KMS-11 (cell line): Measurements from ENCODE around the gene KCP.

Experiments used
- H2AFZ ChIP-seq: fragments of 200-600 bp; sonication (generic); 2 replicates; pipeline ENCODE4 v1.6.1; 2016; ENCODE audit warnings: antibody characterized with exemption, mixed run types, low read depth
- H3K27ac ChIP-seq: fragments of 200-600 bp; sonication (generic); 2 replicates; pipeline ENCODE4 v1.6.1; 2016; ENCODE audit warnings: mild to moderate bottlenecking, mixed run types
- H3K27me3 ChIP-seq: fragments of 200-600 bp; sonication (generic); 2 replicates; pipeline ENCODE4 v1.6.1; 2017; ENCODE audit warnings: mild to moderate bottlenecking, low read depth, mixed run types, moderate library complexity; ENCODE audit not compliant: insufficient read depth
- H3K36me3 ChIP-seq: fragments of 200-600 bp; sonication (generic); 2 replicates; pipeline ENCODE4 v1.6.1; 2017; ENCODE audit warnings: mild to moderate bottlenecking, mixed run types; ENCODE audit not compliant: insufficient read depth
- H3K4me1 ChIP-seq: fragments of 200-600 bp; sonication (generic); 2 replicates; pipeline ENCODE4 v1.6.1; 2016; ENCODE audit warnings: mild to moderate bottlenecking, low read depth, mixed run types; ENCODE audit not compliant: poor library complexity, severe bottlenecking
- H3K4me2 ChIP-seq: fragments of 200-600 bp; sonication (generic); 2 replicates; pipeline ENCODE4 v1.7.0; 2016; ENCODE audit warnings: mild to moderate bottlenecking, mixed run types
- H3K4me3 ChIP-seq: fragments of 200-600 bp; sonication (generic); IDR thresholded peaks from 2 replicates; pipeline ENCODE4 v1.6.1; 2017; ENCODE audit warnings: low read depth, low read length, mixed read lengths; ENCODE audit not compliant: insufficient read depth
- H3K79me2 ChIP-seq: fragments of 200-600 bp; sonication (generic); 2 replicates; pipeline ENCODE4 v1.6.1; 2016; ENCODE audit warnings: low read depth, mixed run types; ENCODE audit not compliant: insufficient read depth
- H3K9ac ChIP-seq: fragments of 200-600 bp; sonication (generic); 2 replicates; pipeline ENCODE4 v1.6.1; 2016; ENCODE audit warnings: mild to moderate bottlenecking, mixed run types
- H4K20me1 ChIP-seq: fragments of 200-600 bp; sonication (generic); 2 replicates; pipeline ENCODE4 v1.6.1; 2016; ENCODE audit warnings: mild to moderate bottlenecking, mixed run types; ENCODE audit not compliant: insufficient read depth
- TF ChIP-seq, protein P1 (sequence below): fragments of 200-600 bp; sonication (generic); conservative IDR thresholded peaks from 2 replicates; pipeline ENCODE4 v1.6.1; 2017; ENCODE audit warnings: low read depth, mild to moderate bottlenecking, antibody characterized with exemption, low read length, moderate library complexity, mixed read lengths

Gene KCP

DNA sequence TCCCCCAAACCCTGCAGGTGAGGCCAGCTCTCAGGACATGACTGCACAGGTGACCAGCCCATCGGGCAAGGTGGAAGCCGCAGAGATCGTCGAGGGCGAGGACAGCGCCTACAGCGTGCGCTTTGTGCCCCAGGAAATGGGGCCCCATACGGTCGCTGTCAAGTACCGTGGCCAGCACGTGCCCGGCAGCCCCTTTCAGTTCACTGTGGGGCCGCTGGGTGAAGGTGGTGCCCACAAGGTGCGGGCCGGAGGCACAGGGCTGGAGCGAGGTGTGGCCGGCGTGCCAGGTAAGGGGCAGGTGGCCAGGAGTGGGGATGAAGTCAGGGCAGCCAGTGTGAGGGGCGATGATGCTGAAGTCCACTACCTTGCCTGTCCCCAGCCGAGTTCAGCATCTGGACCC is 56.1 kb downstream of the KCP start:
- H3K4me1 ChIP-seq = peaks cover 5% of the 10 kb centered on the region
- no peak overlapping the region for H2AFZ ChIP-seq
- no peak overlapping the region for H3K9ac ChIP-seq
- no peak overlapping the region for H3K27ac ChIP-seq
- H3K4me2 ChIP-seq = no peak overlapping the region
- TF ChIP-seq, protein P1, sequence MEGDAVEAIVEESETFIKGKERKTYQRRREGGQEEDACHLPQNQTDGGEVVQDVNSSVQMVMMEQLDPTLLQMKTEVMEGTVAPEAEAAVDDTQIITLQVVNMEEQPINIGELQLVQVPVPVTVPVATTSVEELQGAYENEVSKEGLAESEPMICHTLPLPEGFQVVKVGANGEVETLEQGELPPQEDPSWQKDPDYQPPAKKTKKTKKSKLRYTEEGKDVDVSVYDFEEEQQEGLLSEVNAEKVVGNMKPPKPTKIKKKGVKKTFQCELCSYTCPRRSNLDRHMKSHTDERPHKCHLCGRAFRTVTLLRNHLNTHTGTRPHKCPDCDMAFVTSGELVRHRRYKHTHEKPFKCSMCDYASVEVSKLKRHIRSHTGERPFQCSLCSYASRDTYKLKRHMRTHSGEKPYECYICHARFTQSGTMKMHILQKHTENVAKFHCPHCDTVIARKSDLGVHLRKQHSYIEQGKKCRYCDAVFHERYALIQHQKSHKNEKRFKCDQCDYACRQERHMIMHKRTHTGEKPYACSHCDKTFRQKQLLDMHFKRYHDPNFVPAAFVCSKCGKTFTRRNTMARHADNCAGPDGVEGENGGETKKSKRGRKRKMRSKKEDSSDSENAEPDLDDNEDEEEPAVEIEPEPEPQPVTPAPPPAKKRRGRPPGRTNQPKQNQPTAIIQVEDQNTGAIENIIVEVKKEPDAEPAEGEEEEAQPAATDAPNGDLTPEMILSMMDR = no peak
- no peak overlapping the region for H3K4me3 ChIP-seq
- no peaks in the 10 kb centered on the region for H4K20me1 ChIP-seq
- peaks cover 39% of the 10 kb centered on the region for H3K27me3 ChIP-seq
- H3K36me3 ChIP-seq = no peaks in the 10 kb centered on the region
- H3K79me2 ChIP-seq = no peaks in the 10 kb centered on the region

DNA sequence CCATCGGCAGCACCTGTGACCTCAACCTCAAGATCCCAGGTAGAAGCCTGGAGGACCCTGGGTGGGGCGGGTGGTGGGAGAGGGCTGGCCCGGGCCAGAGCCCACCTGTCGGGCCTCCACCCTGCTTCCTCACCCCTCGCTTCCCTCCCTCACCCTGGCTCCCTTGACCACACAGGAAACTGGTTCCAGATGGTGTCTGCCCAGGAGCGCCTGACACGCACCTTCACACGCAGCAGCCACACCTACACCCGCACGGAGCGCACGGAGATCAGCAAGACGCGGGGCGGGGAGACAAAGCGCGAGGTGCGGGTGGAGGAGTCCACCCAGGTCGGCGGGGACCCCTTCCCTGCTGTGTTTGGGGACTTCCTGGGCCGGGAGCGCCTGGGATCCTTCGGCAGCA is 56.7 kb downstream of the KCP start:
- Histone ChIP-seq H3K4me3 (no peak overlapping the region), H3K36me3 (no peaks in the 10 kb centered on the region), H3K4me2 (no peak overlapping the region), H3K9ac (no peak overlapping the region), H3K79me2 (no peaks in the 10 kb centered on the region), H3K4me1 (no peaks in the 10 kb centered on the region), H2AFZ (no peak overlapping the region), H3K27ac (no peak overlapping the region), H3K27me3 (peaks cover 39% of the 10 kb centered on the region), H4K20me1 (no peaks in the 10 kb centered on the region)
- TF ChIP-seq, protein P1 = no peak

DNA sequence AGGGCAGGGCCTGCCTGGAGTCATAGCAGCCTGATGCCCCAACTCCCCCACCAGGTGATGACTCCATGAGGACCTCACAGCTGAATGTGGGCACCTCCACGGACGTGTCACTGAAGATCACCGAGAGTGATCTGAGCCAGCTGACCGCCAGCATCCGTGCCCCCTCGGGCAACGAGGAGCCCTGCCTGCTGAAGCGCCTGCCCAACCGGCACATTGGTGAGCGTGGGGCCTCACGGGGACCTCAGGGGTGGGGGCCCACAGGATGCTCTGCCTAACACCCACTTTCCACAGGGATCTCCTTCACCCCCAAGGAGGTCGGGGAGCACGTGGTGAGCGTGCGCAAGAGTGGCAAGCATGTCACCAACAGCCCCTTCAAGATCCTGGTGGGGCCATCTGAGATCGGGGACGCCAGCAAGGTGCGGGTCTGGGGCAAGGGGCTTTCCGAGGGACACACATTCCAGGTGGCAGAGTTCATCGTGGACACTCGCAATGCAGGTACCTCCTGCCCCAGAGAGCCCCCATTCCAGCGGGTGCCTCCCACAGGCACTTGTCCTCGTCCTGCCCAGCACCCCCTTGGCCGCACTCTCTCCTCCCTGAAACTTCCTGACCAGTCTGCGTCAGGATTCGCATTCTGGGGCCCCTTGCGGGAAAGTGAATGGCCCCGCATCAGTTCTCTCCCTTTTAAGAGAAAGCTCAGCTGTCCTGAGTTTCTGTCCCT is 57.8 kb downstream of the KCP start:
- Histone ChIP-seq H2AFZ (no peak overlapping the region), H3K4me3 (no peak overlapping the region), H3K36me3 (no peaks in the 10 kb centered on the region), H4K20me1 (no peaks in the 10 kb centered on the region), H3K79me2 (no peaks in the 10 kb centered on the region), H3K4me2 (no peak overlapping the region), H3K27ac (no peak overlapping the region), H3K9ac (no peak overlapping the region), H3K4me1 (no peaks in the 10 kb centered on the region), H3K27me3 (peaks cover 39% of the 10 kb centered on the region)
- TF ChIP-seq, protein P1 = no peak

DNA sequence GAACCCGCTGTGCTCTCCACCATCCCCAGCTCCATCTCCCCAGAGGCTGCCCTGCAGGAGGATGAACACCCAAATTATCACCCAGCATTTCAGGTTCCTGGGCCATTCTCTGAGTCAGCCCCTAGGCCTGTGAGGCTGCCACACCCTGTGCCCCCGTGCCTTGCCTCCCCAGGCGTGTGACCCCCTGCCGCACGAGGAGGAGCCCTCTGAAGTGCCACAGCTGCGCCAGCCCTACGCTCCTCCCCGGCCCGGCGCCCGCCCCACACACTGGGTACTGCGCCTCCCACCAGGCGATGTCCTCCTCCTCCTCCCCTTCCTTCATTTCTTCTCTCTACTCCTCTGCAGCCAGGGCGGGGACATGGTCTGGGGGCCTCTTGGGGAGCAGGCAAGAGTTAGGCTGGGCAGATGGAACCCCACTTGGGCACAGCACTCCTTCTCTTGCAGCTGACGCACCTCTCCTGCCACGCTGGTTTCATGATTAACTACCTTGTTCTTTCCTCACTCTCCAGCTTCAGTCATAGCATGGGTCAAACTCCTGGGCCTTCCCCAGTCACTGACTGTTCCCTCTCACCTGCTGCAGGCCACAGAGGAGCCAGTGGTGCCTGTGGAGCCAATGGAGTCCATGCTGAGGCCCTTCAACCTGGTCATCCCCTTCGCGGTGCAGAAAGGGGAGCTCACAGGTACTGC is 60.6 kb downstream of the KCP start:
- H3K36me3 ChIP-seq = no peaks in the 10 kb centered on the region
- H2AFZ ChIP-seq = no peak overlapping the region
- H3K79me2 ChIP-seq = no peaks in the 10 kb centered on the region
- H3K27ac ChIP-seq = no peak overlapping the region
- no peaks in the 10 kb centered on the region for H3K4me1 ChIP-seq
- TF ChIP-seq, protein P1 = no peak
- peaks cover 32% of the 10 kb centered on the region for H3K27me3 ChIP-seq
- no peak overlapping the region for H3K4me3 ChIP-seq
- H3K9ac ChIP-seq = no peak overlapping the region
- H4K20me1 ChIP-seq = no peaks in the 10 kb centered on the region
- no peak overlapping the region for H3K4me2 ChIP-seq
